HEK293 (cell line): ENCODE data around the gene INPP5A.

Experiments used
- KLF16 ChIP-seq: fragments of 450-650 bp; formaldehyde crosslinking; IDR thresholded peaks from 2 replicates; pipeline ENCODE4 v1.5.1; 2017; ENCODE audit warnings: missing biosample characterization, missing genetic modification characterization
- ZBTB49 ChIP-seq: fragments of 450-650 bp; formaldehyde crosslinking; IDR thresholded peaks from 2 replicates; pipeline ENCODE4 v1.5.1; 2016; ENCODE audit warnings: missing biosample characterization, missing genetic modification characterization, low read depth
- ZNF302 ChIP-seq: fragments of 450-650 bp; formaldehyde crosslinking; IDR thresholded peaks from 2 replicates; pipeline ENCODE4 v1.5.1; 2016; ENCODE audit warnings: missing biosample characterization, missing genetic modification characterization, low read depth
- ZNF335 ChIP-seq: fragments of 450-650 bp; formaldehyde crosslinking; conservative IDR thresholded peaks from 2 replicates; pipeline ENCODE4 v1.5.1; 2016; ENCODE audit warnings: missing biosample characterization, missing genetic modification characterization
- ZNF362 ChIP-seq: fragments of 450-650 bp; formaldehyde crosslinking; IDR thresholded peaks from 2 replicates; pipeline ENCODE4 v1.5.1; 2016; ENCODE audit warnings: missing biosample characterization, missing genetic modification characterization

GRCh38 chr10:132555648-132556575 is 18.3 kb downstream of the INPP5A start:
- TF ChIP-seq ZNF302 (tag by site-specific recombination) (no peak), KLF16 (tag by site-specific recombination) (no peak), ZNF362 (no peak), ZNF335 (tag by site-specific recombination) (no peak), ZBTB49 (tag by site-specific recombination) (no peak)
